ENCODE results near the gene VTN.

DNA sequence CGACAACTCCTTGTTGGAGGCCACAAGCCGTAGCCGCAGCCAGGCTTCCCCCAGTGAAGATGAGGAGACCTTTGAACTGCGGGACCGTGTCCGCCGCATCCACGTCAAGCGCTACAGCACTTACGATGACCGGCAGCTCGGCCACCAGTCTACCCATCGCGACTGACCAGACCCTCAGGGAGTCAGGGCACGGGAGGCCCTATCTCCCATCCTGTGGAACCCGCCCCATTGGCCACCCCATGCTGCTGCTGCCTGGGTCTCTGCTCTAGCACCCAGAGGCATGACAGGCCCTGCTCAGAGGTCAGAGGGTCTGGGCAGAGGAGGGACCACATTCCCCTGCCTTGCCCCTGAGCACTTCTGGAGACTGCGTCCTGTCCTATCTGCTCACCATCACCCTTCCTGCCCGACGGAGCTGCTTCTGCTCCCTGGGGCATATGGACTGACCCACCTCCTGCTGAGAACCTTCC, 25.6 kb downstream of the VTN start:
- TF ChIP-seq EZH2phosphoT487 (IDR thresholded peaks at IDR 0.05; ENCODE audit: insufficient read depth, low read depth) (no peak), EZH2 (IDR thresholded peaks at IDR 0.05; ENCODE audit: insufficient read depth, poor library complexity, severe bottlenecking) (no peak)

Data from GM23248 (cell line).